ENCODE measurements around the gene C21orf58.

DNA sequence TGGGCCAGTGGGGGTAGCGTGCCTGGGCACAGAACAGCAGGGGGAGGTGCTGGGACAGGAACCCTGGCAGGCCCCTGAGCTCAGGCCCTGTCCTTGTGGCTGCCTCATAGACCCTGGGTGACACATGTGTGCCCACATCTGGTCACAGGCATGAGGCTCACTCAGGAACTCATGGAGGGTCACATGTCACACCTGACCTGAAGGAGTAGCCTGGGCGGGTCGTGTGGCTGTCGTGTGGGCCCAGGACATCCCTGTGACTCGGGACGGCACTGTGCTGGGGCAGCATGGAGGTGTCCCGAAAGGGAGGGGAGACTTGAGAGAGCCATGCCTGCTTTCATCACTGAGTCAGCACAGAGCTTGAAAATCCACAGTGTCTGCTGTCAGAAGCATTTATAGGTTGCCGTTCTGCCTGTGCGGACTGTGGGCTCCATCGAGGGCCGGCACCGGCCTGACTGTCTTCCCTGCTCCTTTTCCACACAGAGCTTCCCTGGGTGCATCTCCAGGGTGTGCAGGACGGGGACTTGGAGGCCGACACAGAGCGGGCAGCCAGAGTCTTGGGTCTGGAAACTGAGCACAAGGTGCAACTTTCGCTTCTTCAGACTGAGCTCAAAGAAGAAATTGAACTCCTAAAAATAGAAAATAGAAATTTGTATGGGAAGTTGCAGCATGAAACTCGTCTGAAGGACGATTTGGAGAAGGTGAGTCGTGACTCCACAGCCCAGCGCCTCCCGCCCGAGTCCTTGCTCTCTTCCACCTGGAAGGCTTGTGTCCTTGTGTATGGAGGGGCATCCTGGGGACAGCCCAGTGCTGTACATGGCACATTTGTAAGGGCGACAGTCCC lies 33.0 kb upstream of the C21orf58 start:
- TF ChIP-seq, protein P1, sequence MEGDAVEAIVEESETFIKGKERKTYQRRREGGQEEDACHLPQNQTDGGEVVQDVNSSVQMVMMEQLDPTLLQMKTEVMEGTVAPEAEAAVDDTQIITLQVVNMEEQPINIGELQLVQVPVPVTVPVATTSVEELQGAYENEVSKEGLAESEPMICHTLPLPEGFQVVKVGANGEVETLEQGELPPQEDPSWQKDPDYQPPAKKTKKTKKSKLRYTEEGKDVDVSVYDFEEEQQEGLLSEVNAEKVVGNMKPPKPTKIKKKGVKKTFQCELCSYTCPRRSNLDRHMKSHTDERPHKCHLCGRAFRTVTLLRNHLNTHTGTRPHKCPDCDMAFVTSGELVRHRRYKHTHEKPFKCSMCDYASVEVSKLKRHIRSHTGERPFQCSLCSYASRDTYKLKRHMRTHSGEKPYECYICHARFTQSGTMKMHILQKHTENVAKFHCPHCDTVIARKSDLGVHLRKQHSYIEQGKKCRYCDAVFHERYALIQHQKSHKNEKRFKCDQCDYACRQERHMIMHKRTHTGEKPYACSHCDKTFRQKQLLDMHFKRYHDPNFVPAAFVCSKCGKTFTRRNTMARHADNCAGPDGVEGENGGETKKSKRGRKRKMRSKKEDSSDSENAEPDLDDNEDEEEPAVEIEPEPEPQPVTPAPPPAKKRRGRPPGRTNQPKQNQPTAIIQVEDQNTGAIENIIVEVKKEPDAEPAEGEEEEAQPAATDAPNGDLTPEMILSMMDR (conservative IDR thresholded peaks at IDR 0.05; ENCODE audit: low read length), result 0 out of 2 replicates have a peak, but pooled peaks have one; percentile 19
- no peak for TF ChIP-seq EZH2phosphoT487 (IDR thresholded peaks at IDR 0.05; ENCODE audit: borderline replicate concordance, low read depth, low read length)

Measured in OCI-LY7 (cell line).